ENCODE data around the gene TRPC4.

Gene TRPC4

DNA sequence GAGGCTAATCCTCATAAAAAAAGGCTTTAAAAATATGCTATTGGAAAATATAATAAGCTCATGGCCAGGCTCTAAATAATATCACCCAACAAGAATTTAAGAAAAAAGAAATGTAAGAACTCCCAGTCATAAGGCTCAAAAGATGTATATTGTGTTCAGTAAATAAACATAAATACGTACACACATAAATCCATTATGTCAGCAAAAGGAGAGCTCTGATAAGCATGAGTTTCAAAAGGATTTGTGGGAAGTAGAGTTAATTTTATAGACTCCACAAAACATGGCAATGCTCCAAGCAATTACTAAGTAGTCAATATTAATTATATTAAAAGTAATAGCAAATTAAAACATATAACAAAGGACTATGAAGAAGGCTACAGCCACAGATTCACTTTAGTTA, 37.3 kb upstream of the TRPC4 start:
- Mint-ChIP-seq H3K27me3 (ENCODE audit: low read depth, poor library complexity) (no peaks in the 10 kb centered on the region), H3K4me1 (no peaks in the 10 kb centered on the region), H3K4me3 (no peak overlapping the region), H3K36me3 (ENCODE audit: low read depth) (no peaks in the 10 kb centered on the region), H3K27ac (no peak overlapping the region), H3K9me3 (peaks cover under 1% of the 10 kb centered on the region)
- TF ChIP-seq, protein P1, sequence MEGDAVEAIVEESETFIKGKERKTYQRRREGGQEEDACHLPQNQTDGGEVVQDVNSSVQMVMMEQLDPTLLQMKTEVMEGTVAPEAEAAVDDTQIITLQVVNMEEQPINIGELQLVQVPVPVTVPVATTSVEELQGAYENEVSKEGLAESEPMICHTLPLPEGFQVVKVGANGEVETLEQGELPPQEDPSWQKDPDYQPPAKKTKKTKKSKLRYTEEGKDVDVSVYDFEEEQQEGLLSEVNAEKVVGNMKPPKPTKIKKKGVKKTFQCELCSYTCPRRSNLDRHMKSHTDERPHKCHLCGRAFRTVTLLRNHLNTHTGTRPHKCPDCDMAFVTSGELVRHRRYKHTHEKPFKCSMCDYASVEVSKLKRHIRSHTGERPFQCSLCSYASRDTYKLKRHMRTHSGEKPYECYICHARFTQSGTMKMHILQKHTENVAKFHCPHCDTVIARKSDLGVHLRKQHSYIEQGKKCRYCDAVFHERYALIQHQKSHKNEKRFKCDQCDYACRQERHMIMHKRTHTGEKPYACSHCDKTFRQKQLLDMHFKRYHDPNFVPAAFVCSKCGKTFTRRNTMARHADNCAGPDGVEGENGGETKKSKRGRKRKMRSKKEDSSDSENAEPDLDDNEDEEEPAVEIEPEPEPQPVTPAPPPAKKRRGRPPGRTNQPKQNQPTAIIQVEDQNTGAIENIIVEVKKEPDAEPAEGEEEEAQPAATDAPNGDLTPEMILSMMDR (IDR thresholded peaks at IDR 0.05): no peak
- DNase-seq: no peak

DNA sequence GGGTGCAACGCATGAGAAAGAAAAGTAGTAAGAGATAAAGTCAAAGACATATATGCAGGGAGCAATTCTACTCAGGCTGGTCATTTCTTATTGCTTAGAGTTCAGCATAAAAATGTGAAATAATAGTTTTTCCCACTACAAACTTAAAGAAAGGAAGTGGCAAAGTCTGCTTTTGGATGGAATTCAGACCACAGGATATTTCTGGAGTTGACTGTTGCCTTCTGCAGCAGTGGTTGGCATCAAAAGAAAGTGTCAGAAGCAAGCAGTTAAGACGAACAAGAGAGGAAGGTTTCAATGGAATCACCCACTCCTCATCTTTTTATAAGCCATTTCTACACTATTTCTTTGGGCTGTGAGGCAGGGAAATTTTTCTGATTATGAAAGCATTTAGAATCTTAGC, 36.2 kb upstream of the TRPC4 start:
- Mint-ChIP-seq H3K4me3 (no peak overlapping the region), H3K9me3 (peaks cover 9% of the 10 kb centered on the region), H3K27ac (no peak overlapping the region), H3K27me3 (ENCODE audit: low read depth, poor library complexity) (no peaks in the 10 kb centered on the region), H3K4me1 (no peaks in the 10 kb centered on the region), H3K36me3 (ENCODE audit: low read depth) (no peaks in the 10 kb centered on the region)
- DNase-seq: no peak
- TF ChIP-seq, protein P1 (IDR thresholded peaks at IDR 0.05): no peak

DNA sequence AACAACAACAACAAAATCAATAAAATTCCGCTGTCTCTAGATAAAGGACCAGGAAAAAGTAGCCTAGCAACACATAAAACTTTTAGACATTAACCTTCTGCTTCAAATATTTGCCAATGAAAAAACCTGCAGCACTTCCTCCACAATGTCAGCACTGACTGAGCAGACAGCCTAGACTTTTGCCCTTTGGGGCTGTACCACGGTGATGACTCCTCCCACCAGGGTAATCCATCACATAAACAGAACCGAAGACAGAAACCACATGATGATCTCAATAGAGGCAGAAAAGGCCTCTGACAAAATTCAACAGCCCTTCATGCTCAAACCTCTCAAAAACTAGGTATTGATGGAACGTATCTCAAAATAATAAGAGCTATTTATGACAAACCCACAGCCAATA, 30.2 kb upstream of the TRPC4 start:
- TF ChIP-seq, protein P1 (IDR thresholded peaks at IDR 0.05): no peak
- peak overlapping the region; percentile 75 for H3K27ac Mint-ChIP-seq
- H3K4me3 Mint-ChIP-seq: no peak overlapping the region
- H3K9me3 Mint-ChIP-seq: peaks cover 14% of the 10 kb centered on the region
- no peaks in the 10 kb centered on the region for H3K27me3 Mint-ChIP-seq (ENCODE audit: low read depth, poor library complexity)
- H3K36me3 Mint-ChIP-seq (ENCODE audit: low read depth): no peaks in the 10 kb centered on the region
- DNase-seq: no peak
- peaks cover 5% of the 10 kb centered on the region for H3K4me1 Mint-ChIP-seq

DNA sequence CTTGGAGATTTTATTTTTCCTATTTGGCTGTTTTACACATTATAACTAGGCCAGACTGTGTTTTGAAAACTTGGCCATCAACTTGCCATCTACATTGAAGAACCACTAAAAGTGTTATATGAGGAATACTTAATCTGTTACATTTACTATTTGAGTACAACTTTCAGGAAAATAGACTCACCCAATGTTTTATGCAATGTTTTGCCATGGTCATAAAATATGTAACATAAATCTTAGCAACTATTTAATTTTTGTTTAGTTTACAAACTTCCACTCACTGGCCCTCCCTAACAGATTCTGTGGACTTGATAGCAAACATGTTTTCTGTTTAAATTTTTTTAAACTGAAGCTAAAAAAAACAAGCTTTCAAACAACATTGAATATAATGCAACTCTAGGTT, 23.7 kb upstream of the TRPC4 start:
- H3K27me3 Mint-ChIP-seq (ENCODE audit: low read depth, poor library complexity): no peaks in the 10 kb centered on the region
- DNase-seq: no peak
- H3K4me3 Mint-ChIP-seq: no peak overlapping the region

DNA sequence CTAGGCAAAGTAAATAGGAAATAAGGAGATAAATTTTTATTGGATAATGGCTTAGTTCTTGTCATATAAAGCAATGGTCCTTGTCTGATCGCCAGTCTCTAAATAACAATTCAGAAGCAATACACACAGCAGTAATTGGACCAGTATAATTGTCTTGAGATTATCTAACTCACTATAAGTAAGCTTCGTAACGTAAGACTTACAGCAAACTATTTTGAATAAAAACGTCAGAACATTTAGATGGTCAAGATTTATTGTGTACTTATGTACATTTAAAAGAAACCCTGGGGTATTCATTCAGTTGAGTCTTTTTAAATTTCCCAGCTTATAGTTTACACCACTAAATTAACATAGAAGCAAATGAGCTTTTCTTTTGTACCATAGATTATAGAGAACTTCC, 20.2 kb upstream of the TRPC4 start:
- Mint-ChIP-seq H3K4me1 (peaks cover 25% of the 10 kb centered on the region), H3K27me3 (ENCODE audit: low read depth, poor library complexity) (no peaks in the 10 kb centered on the region), H3K4me3 (no peak overlapping the region), H3K36me3 (ENCODE audit: low read depth) (no peaks in the 10 kb centered on the region), H3K27ac (no peak overlapping the region), H3K9me3 (no peaks in the 10 kb centered on the region)
- TF ChIP-seq, protein P1 (IDR thresholded peaks at IDR 0.05): no peak
- no peak for DNase-seq

More for the DNA sequence above, 23.7 kb upstream of the TRPC4 start:
- no peaks in the 10 kb centered on the region for H3K36me3 Mint-ChIP-seq (ENCODE audit: low read depth)
- no peaks in the 10 kb centered on the region for H3K9me3 Mint-ChIP-seq
- TF ChIP-seq, protein P1 (IDR thresholded peaks at IDR 0.05): no peak
- H3K27ac Mint-ChIP-seq: no peak overlapping the region
- H3K4me1 Mint-ChIP-seq: no peaks in the 10 kb centered on the region

DNA sequence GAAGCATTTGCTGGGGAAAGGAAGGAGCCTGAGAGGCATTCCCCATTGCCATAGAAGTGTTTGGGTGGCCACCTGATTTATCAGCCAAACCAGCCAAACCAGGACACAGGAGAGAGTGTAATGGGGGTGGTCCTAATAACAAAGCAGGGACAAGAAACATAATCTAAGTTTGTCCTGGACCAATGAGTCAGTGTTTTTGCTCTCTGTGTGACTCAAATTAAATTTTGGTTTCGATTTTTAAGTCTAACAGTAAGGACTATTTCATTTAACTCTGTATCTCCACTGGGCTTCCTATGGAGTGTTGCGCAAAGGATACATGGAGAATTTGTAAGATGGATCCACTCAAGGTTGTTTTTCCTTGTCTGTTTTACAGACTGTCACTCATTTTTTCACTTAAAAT, 19.5 kb upstream of the TRPC4 start:
- no peak overlapping the region for H3K4me3 Mint-ChIP-seq
- peaks cover 31% of the 10 kb centered on the region for H3K4me1 Mint-ChIP-seq
- TF ChIP-seq, protein P1 (IDR thresholded peaks at IDR 0.05): no peak
- H3K27me3 Mint-ChIP-seq (ENCODE audit: low read depth, poor library complexity): no peaks in the 10 kb centered on the region
- no peaks in the 10 kb centered on the region for H3K9me3 Mint-ChIP-seq
- H3K36me3 Mint-ChIP-seq (ENCODE audit: low read depth): no peaks in the 10 kb centered on the region
- no peak for DNase-seq
- H3K27ac Mint-ChIP-seq: no peak overlapping the region
